GM12873 (cell line): ENCODE results near the gene SLC38A8.

Experiments
- CTCF ChIP-seq: IDR thresholded peaks from 2 replicates; pipeline ENCODE4 v1.5.1; 2012; ENCODE audit warnings: low read depth, mild to moderate bottlenecking, moderate library complexity, low read length, control low read depth; ENCODE audit not compliant: insufficient read depth; ENCODE audit errors: missing control alignments

The SLC38A8 gene

GRCh38 chr16:83994087-83994486 lies 48.5 kb downstream of the SLC38A8 start:
- no peak for TF ChIP-seq CTCF

- no peak for TF ChIP-seq CTCF
Observed at GRCh38 chr16:83992624-83993023, 50.0 kb downstream of the SLC38A8 start.

GRCh38 chr16:83990492-83990891 lies 52.1 kb downstream of the SLC38A8 start:
- TF ChIP-seq CTCF: no peak

- no peak for TF ChIP-seq CTCF
Observed at GRCh38 chr16:83989300-83989699, 53.3 kb downstream of the SLC38A8 start.

GRCh38 chr16:83983491-83983890 lies 59.1 kb downstream of the SLC38A8 start:
- no peak for TF ChIP-seq CTCF

- no peak for TF ChIP-seq CTCF
Observed at GRCh38 chr16:83981799-83982198, 60.8 kb downstream of the SLC38A8 start.

GRCh38 chr16:83980794-83981193 lies 61.8 kb downstream of the SLC38A8 start:
- TF ChIP-seq CTCF: no peak
